Fibroblast of lung (primary cell): ENCODE data around the gene PIK3C2G. TPM values are rescaled to one million over a fixed set of nuclear protein-coding genes. Genes with fewer than 3 reads are reported as not detected.

Experiments
- DNase-seq, 2 donors: peaks; one replicate each; pipeline versions ENCODE4 v3.0.0 to v3.0.0-alpha.2; 2010; ENCODE audit warnings: low read depth in 2 of 2
- H2AFZ ChIP-seq: 2 replicates; pipeline ENCODE4 v1.5.1; 2012; ENCODE audit warnings: low read length, control low read depth, inconsistent platforms
- H3K27ac ChIP-seq: 2 replicates; pipeline ENCODE4 v1.5.1; 2011; ENCODE audit warnings: low read length, control low read depth; ENCODE audit not compliant: insufficient read depth
- H3K27me3 ChIP-seq: 2 replicates; pipeline ENCODE4 v1.5.1; 2011; ENCODE audit warnings: mild to moderate bottlenecking, low read length; ENCODE audit not compliant: control insufficient read depth, insufficient read depth
- H3K36me3 ChIP-seq: 2 replicates; pipeline ENCODE4 v1.5.1; 2011; ENCODE audit warnings: low read length; ENCODE audit not compliant: control insufficient read depth, insufficient read depth
- H3K4me1 ChIP-seq: 2 replicates; pipeline ENCODE4 v1.5.1; 2011; ENCODE audit warnings: low read length; ENCODE audit not compliant: control insufficient read depth, insufficient read depth; ENCODE audit errors: extremely low read depth
- H3K4me2 ChIP-seq: 2 replicates; pipeline ENCODE4 v1.5.1; 2011; ENCODE audit warnings: low read length, control low read depth; ENCODE audit not compliant: insufficient read depth; ENCODE audit errors: extremely low read depth
- H3K4me3 ChIP-seq, 4 experiments: fragments of 200-600 bp in 1 of 4; sonication (generic) in 1 of 4; replicated peaks in 1 of 4; 2 replicates each; pipeline ENCODE4 v1.5.1; 2011 to 2016; ENCODE audit warnings: low read length in 4 of 4, low read depth in 3 of 4, mild to moderate bottlenecking in 3 of 4, control low read depth in 2 of 4, inconsistent platforms in 1 of 4, mixed read lengths in 1 of 4; ENCODE audit not compliant: insufficient read depth in 1 of 4; ENCODE audit errors: control extremely low read depth in 1 of 4
- H3K79me2 ChIP-seq: 2 replicates; pipeline ENCODE4 v1.5.1; 2012; ENCODE audit warnings: mild to moderate bottlenecking, low read length, inconsistent platforms; ENCODE audit not compliant: control insufficient read depth, insufficient read depth
- H3K9ac ChIP-seq: 2 replicates; pipeline ENCODE4 v1.5.1; 2011; ENCODE audit warnings: mild to moderate bottlenecking, low read length, control low read depth; ENCODE audit not compliant: insufficient read depth
- H3K9me3 ChIP-seq: 2 replicates; pipeline ENCODE4 v1.5.1; 2012; ENCODE audit warnings: low read depth, low read length; ENCODE audit not compliant: control insufficient read depth, insufficient read depth
- H4K20me1 ChIP-seq: 2 replicates; pipeline ENCODE4 v1.5.1; 2011; ENCODE audit warnings: low read length; ENCODE audit not compliant: control insufficient read depth, insufficient read depth; ENCODE audit errors: extremely low read depth
- CTCF ChIP-seq, 2 donors: IDR thresholded peaks in 1 of 2; conservative IDR thresholded peaks in 1 of 2; 1 replicate in 1 of 2; 2 replicates in 1 of 2; pipeline ENCODE4 v1.5.1; 2011 to 2012; ENCODE audit warnings: low read length in 2 of 2, control low read depth in 1 of 2, inconsistent platforms in 1 of 2, low read depth in 1 of 2, mild to moderate bottlenecking in 1 of 2
- EZH2 ChIP-seq: IDR thresholded peaks from 2 replicates; pipeline ENCODE4 v1.5.1; 2012; ENCODE audit warnings: low read length, control low read depth, mild to moderate bottlenecking; ENCODE audit errors: missing control alignments
- polyA plus RNA-seq, 2 donors: library from polyadenylated mRNA; depleted of rRNA in 1 of 2; stranded (reverse) in 1 of 2; unstranded in 1 of 2; fragments of >200 nt; gene quantifications; 2 replicates each; pipeline ENCODE4 v1.2.1, GENCODE V29; 2011 to 2012; ENCODE audit warnings: missing spikeins in 1 of 2
- total RNA-seq: library from RNA; depleted of rRNA; stranded (reverse); fragments of >200 nt; gene quantifications from 2 replicates; pipeline ENCODE4 v1.2.1, GENCODE V29; 2014

Gene PIK3C2G
- total and polyA plus RNA-seq, 2 donors (not counting 1 experiment from before 2014, with no cell fraction given), result not detected

GRCh38 chr12:18430425-18431048, 169.2 kb downstream of the PIK3C2G start:
- DNase-seq, result peak; percentile 50 to 78
- peak; percentile 93 to 97 for TF ChIP-seq CTCF (conservative IDR thresholded peaks at IDR 0.05 in 1 of 2, IDR thresholded peaks at IDR 0.05 in 1 of 2; ENCODE audit: low read depth in 1 of 2, low read length in 2 of 2)
- no peak for TF ChIP-seq EZH2
- Histone ChIP-seq H3K9me3 (no peaks in the 10 kb centered on the region), H2AFZ (peak overlapping the region; percentile 22), H3K4me3 (no peak overlapping the region), H3K4me2 (no peak overlapping the region), H3K79me2 (no peaks in the 10 kb centered on the region), H3K9ac (no peak overlapping the region), H3K27me3 (no peaks in the 10 kb centered on the region), H3K36me3 (no peaks in the 10 kb centered on the region), H3K4me1 (no peaks in the 10 kb centered on the region), H4K20me1 (no peaks in the 10 kb centered on the region), H3K27ac (no peak overlapping the region)

- H3K79me2 ChIP-seq, result no peaks in the 10 kb centered on the region
- H2AFZ ChIP-seq, result no peak overlapping the region
- H4K20me1 ChIP-seq, result no peaks in the 10 kb centered on the region
- no peaks in the 10 kb centered on the region for H3K27me3 ChIP-seq
- H3K4me2 ChIP-seq, result no peak overlapping the region
- no peak overlapping the region for H3K4me3 ChIP-seq
- H3K4me1 ChIP-seq, result no peaks in the 10 kb centered on the region
- no peaks in the 10 kb centered on the region for H3K36me3 ChIP-seq
- H3K9me3 ChIP-seq, result no peaks in the 10 kb centered on the region
- no peak for DNase-seq
- H3K9ac ChIP-seq, result no peak overlapping the region
- TF ChIP-seq EZH2 (no peak), CTCF (conservative IDR thresholded peaks at IDR 0.05 in 1 of 2, IDR thresholded peaks at IDR 0.05 in 1 of 2; ENCODE audit: low read depth in 1 of 2, low read length in 2 of 2) (no peak)
- no peak overlapping the region for H3K27ac ChIP-seq
Observed at GRCh38 chr12:18431771-18432170, 170.5 kb downstream of the PIK3C2G start.

- Histone ChIP-seq H3K79me2 (no peaks in the 10 kb centered on the region), H3K4me1 (no peaks in the 10 kb centered on the region), H3K4me2 (no peak overlapping the region), H3K4me3 (no peak overlapping the region), H3K27ac (no peak overlapping the region), H3K9me3 (no peaks in the 10 kb centered on the region), H4K20me1 (no peaks in the 10 kb centered on the region), H2AFZ (no peak overlapping the region), H3K27me3 (no peaks in the 10 kb centered on the region), H3K36me3 (no peaks in the 10 kb centered on the region), H3K9ac (no peak overlapping the region)
- TF ChIP-seq EZH2 (no peak), CTCF (conservative IDR thresholded peaks at IDR 0.05 in 1 of 2, IDR thresholded peaks at IDR 0.05 in 1 of 2; ENCODE audit: low read depth in 1 of 2, low read length in 2 of 2) (no peak)
- DNase-seq, result peak in 1 of 2 donors; percentile 24
Observed at GRCh38 chr12:18432206-18432605, 170.9 kb downstream of the PIK3C2G start.
